GM18502 (cell line): ENCODE results near the gene HAVCR2.
"Not testable (repeated sequence)": the region's sequence is repeated elsewhere in the genome, so short reads cannot be mapped to it uniquely, and the experiment has no call there.

Experiments used
- ATAC-seq: cut with Tn5 transposase; IDR thresholded peaks from one replicate; pipeline ENCODE4 v1.9.1; 2021; ENCODE audit warnings: mild to moderate bottlenecking; ENCODE audit not compliant: unreplicated experiment, poor library complexity

The HAVCR2 gene

GRCh38 chr5:157047898-157048297 lies 60.9 kb downstream of the HAVCR2 start:
- peak; percentile 49 for ATAC-seq

GRCh38 chr5:157047016-157047415 lies 61.8 kb downstream of the HAVCR2 start:
- ATAC-seq = not testable (repeated sequence)

- no peak for ATAC-seq
These were observed 62.8 kb downstream of the HAVCR2 start for GRCh38 chr5:157046041-157046440.

GRCh38 chr5:157045601-157046000 lies 63.2 kb downstream of the HAVCR2 start:
- ATAC-seq = no peak

GRCh38 chr5:157038568-157039187 lies 70.2 kb downstream of the HAVCR2 start:
- peak; percentile 71 for ATAC-seq
